Left colon (tissue), 2 donors: ENCODE measurements around the gene TIAM2. TPM values are rescaled to one million over a fixed set of nuclear protein-coding genes. Genes with fewer than 3 reads are reported as not detected.
"Not testable (repeated sequence)": the region's sequence is repeated elsewhere in the genome, so short reads cannot be mapped to it uniquely, and the experiment has no call there.

ENCODE experiments used
- ATAC-seq: fragments of 200-7000 bp; cut with Tn5 transposase; one replicate; pipeline ENCODE4 v1.9.1; 2020; ENCODE audit warnings: mild to moderate bottlenecking, moderate library complexity
- DNase-seq, 2 donors: peaks; one replicate each; pipeline ENCODE4 v3.0.0-alpha.2; 2020
- intact Hi-C, 2 donors: fragments of 100-400 bp; cut with DNase I in 1 of 2; cut with micrococcal nuclease in 1 of 2; formaldehyde crosslinking; loops; one replicate each; pipeline versions ENCODE4 v1.11.2 to v1.14.0; 2022; cut with DNase I, micrococcal nuclease
- total RNA-seq, 2 donors: library from RNA; stranded (reverse); fragmentation: NEBNext Ultra II Directional; extraction: Animal tissue kit (Norgen Biotek cat#: 25700); gene quantifications; one replicate each; pipeline ENCODE4 v1.2.1, GENCODE V29; 2021
- donor health status: DM: no; HTN: no; CAD: no.
- donor health status: DM: yes; HTN: yes; CAD: no.

Gene TIAM2
- total RNA-seq, 2 donors from 2014 or later: 5.9 to 6.2 TPM

DNA sequence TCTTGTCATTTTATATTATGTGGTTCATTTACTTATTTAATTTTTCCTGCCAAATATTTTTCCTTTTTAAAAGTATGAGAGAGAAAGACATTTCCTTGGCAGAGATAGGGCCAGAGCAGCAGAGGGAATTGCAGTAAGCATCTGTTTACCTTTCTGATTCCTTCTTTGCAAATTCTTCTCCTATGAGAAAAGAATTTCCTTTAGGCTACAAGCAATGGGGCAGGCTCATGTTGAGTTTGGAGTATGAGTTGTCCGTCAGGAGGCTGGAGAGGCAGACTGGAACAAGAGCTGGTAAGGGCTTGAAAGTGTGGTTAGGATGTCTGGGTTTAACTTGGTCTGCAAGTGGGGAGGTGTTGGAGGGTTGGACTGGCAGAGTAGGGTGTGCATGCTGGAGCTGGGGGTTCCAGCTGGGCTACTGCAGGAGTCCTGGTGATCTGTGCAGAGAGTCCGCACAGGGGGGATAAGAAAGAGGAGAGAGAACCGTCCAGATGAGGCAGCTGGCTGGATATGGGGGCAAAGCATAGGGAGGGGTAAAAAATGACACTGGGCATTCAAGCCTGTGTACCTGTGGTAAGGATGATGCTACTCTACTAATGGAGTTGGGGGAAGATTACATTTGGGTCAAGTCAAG, 19.7 kb downstream of the TIAM2 start:
- no peak for ATAC-seq
- no peak for DNase-seq
- intact Hi-C loops: no loop called here

DNA sequence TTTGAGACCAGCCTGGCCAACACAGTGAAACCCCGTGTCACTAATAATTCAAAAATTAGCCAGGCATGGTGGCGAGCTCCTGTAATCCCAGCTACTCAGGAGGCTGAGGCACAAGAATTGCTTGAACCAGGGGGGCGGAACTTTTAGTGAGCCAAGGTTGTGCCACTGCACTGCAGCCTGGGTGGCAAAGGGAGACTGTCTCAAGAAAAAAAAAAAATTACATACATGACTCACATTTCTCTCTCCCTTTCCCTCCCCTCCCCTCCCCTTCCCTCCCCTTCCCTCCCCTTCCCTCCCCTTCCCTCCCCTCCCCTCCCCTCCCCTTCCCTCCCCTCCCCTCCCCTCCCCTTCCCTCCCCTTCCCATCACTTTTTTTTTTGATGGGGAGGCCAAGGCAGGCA, 23.3 kb downstream of the TIAM2 start:
- DNase-seq, ATAC-seq, intact Hi-C loops: not testable (repeated sequence)

DNA sequence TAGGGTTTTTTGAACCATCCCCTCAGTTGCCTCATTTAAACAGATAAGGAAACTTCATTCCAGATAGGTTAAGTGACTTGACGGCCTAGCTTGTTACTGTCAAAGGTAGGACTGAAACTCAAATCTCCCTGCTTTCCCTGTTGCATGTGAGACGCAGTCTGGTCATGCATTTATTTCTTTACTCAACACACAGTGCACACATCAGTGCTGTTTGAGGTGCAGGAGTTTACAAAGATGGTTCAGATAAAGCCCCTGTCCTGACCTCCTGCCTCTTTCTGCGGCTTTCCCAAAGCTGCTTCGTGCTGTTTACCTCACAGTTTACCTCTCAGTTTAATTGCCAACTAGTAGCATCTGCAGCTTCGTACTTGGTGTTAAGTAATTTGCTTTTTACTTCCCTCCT, 26.6 kb downstream of the TIAM2 start:
- intact Hi-C loops: no loop called here
- ATAC-seq: no peak
- DNase-seq: no peak

DNA sequence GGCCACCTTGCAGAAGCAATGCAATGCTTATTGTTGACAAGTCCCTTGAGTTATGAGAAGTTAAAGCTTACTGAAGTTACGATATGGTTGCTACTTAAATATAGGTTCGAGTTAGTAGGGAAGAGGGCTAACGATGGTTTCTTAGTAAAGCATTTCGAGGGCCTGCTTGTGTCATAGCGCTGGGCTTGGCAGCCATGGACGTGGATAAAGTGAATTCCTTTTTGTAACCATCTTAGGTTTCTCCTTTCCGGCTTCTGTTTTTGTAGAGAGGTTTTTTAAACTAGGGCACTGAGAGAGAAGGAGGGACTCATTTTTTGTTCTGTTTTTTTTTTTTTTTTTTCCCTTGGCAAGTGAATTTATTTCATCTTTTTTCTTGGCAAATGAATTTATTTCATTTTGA, 27.6 kb downstream of the TIAM2 start:
- no peak for DNase-seq
- intact Hi-C loops: no loop called here
- no peak for ATAC-seq

DNA sequence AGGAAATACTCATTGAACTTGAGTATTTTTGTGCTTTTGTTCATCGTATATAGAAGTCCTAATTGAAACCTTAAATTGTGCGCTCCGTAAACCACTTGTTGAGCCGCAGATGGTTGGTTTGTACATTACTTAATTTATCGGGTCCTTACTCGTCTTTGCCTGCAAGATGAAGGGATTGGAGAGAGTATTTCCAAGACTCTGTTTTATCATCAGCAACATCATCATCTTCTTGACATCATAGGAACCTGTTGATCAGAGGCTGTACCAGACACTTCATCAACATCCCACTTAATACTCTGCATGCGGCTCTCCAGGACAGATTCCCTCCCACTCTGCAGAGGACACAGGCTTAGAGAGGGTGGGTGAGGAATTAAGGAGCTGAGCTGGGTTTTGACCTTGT, 28.6 kb downstream of the TIAM2 start:
- DNase-seq (no peak), ATAC-seq (no peak)
- intact Hi-C loops: no loop called here

DNA sequence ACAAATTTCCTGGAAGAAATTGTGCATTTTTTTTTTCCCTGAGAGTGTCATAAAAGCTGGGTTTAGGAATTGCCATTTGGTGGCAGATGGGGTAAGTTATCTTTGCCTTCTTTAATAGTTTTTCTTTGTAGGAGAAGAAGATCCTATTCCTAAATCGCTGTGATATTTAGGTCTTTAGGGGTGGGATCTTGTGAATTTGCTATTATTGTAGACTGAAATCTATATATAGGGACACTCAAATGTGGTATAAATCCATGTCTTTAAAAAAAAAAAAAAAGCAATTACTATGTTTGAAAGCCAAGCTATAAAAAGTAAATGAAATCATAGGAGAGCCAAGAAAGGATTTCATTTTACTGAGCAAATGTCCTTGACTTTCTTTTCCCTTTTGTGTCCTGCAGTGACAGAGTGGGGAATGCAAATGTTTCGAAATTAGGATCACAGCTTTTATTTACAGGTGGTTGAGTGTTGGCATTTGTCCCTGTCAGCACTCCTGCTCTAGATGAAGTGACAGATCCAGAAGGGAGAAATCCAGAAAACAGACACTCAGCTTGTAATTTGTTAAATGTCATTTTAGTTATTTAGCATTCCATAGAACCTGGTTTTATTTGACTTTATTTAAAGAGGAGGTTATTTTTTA, 29.4 kb downstream of the TIAM2 start:
- ATAC-seq (no peak), DNase-seq (no peak)
- intact Hi-C loops: no loop called here

DNA sequence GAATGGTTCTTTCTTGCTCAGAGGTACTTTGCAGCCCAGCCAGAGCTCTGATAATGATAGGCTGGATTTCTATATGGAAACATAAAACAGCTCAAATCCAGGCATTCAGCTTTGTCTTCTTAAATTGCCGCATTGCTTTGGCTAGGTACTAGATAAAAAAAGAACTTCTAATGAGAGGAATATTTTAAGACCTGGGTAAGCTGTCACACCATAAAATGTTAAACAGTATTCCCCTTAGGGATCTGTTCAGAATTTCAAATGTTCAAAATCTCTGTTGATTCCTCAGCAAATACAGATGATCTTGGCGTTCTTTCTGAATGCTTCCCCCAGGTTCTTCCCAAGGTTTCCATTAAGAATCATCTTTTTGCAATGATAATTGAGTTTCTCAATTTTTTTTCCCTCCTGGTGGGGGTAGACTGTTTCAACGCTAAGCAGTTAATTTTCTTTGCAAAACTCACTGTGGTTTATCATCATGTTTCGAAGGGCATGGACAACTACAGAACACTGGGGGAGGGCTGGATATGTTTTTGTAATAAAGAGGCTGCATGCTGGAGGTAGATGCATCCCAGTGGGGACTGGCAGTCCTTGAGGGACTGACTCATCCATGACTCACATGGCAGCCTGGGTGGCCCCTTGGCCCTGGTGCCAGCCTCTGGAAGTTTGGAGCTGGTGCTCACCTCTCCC, 31.0 kb downstream of the TIAM2 start:
- intact Hi-C loops: no loop called here
- no peak for DNase-seq
- ATAC-seq: no peak

DNA sequence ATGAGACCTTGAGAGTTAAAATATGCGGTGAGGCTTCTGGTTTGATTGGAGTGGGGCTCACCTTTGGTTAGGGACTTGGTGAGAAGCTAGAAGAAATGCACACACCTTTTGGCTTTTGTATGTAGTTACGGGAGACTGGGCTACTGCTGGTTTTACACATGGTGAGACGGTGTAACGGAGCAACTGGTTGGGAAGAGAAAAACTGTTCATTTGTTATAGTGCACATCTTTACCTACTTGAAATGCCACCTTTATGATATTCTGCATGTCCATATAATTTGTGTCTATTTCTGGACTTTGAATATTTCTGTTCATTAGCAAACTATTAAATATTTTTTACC, 31.6 kb downstream of the TIAM2 start:
- no peak for ATAC-seq
- no peak for DNase-seq
- intact Hi-C loops: no loop called here

DNA sequence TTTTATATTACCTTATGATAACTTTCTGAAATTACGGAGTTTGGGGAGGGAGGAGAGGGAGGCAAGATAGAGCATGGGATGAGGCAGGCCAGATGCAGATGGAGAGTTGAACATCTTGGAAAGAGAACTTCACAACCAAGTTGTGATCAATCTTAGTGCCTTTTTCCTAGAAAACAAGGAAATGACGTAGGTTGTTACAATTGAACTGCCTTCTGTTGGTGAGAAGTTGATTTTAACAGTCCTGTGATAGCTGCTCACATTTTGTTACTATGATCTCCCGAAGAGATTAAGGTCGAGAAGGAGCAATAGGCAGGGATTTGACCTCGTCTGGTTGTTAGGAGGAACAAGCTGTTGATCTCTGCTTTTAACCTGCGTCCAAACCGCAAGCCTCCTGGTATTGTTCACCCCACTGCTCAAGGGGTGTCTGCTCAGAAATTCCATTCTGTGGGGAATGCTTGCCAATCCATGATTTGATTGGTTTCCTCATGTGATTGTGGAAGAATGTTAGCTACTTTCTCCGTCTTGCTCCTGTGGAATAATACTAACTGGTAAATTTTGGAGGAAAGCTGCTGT, 35.1 kb downstream of the TIAM2 start:
- ATAC-seq: no peak
- intact Hi-C loops: no loop called here
- DNase-seq: no peak

DNA sequence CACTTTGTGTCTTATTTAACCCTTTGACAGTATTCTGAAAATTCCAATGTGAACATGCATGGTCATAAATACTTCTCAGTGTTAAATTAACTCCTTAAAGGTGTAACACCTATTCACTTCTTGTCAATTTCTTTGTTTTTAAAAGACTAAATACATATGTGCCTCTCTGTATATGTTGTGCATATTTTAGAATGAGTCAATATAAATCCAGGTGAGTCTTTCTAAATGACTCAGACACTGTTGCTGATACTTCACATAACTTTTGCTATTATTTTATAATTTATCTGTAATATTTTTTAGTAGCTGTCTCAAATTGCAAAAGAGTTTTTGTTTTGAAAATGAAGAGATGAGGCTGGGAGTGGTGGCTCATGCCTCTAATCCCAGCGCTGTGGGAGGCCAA, 36.0 kb downstream of the TIAM2 start:
- DNase-seq (no peak), ATAC-seq (no peak)
- intact Hi-C loops: no loop called here

DNA sequence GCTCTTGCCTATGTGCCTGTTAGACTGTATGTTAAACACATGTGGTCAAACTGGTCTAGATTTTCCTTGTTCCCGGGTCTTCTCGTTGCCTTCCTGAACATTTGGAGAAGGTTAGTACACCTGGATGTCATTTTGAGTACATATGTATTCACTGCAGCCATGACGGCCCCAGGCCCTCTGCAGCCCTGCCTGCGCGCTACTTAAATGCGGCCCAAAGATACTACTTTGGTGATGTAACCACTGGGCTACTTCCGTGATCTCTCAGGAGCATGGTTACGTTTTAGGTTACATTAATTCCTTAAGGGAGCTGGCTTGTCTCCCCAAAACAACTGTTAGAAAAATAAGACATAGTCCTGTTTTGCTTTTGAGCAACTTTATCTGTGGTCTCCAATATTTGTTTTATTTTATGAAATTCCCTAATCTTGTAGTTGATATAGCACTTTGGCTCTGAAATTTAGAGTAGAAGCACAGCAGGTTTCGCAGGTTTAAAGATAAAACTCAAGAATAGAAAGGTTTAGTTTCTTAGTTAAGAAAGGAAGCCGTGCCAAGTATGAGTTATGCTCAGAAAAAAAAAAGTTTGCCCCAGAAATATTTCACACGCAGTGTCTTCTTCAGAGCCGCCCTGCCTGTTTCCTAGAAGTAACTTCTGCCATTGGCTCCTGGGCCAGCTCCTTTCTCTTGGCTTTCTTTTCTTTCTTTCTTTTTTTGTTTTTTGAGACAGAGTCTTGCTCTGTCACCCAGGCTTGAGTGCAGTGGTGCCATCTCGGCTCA, 38.1 kb downstream of the TIAM2 start:
- intact Hi-C loops: no loop called here
- no peak for ATAC-seq
- DNase-seq: no peak

DNA sequence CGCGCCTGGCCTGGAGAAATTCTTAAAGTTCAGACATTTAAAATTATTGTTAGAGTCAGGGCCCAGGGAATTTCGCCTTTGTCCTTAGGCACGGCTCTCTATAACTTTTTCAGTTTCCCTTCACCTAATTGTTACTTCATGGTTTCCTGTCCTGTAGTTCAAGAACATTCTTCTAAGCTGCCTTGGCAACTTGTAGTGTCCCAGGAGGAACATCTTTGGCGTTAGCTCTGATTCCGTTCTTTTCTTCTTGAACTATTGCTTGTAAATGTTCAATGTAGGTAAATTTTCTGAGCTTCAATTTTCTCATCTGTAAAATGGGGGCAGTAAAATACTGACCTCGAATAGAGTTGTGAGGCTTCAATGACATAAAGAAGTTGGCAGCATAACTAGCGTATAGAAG, 41.8 kb downstream of the TIAM2 start:
- ATAC-seq (no peak), DNase-seq (no peak)
- intact Hi-C loops: no loop called here

DNA sequence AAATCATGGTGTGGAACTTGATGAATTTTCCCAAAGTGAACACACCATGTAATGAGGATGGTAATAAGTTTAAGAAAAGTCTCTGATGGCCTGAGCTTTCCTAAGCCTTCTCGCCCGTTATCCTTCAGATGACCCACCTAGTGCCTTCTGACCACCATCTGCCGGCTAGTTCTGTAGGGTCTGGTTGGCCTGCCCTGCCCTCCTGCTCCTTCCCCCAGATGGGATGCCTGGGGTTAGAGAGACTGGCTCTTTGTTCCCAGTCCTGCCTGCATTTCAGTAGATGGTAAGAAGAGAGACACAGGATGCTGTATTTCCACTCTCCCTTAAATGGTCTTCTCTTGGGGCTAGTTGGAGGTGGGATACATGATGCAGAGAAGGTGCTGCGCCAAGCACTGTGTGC, 43.0 kb downstream of the TIAM2 start:
- intact Hi-C loops: no loop called here
- no peak for ATAC-seq
- DNase-seq: no peak

DNA sequence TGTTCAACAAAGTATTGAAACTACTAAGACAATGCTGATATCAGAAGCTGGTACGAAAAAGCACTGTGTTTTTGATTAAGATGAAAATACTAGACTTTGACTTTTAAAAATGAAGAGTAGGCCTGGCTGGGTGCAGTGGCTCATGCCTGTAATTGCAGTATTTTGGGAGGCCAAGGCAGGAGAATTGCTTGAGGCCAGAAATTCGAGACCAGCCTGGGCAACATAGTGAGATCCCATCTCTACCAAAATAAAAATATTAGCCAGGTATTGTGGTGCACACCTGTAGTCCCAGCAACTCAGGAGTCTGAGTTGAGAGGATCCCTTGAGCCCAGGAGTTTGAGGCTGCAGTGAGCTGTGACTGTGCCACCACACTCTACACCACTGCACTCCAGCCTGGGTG, 43.4 kb downstream of the TIAM2 start:
- ATAC-seq (no peak), DNase-seq (no peak)
- intact Hi-C loops: no loop called here

DNA sequence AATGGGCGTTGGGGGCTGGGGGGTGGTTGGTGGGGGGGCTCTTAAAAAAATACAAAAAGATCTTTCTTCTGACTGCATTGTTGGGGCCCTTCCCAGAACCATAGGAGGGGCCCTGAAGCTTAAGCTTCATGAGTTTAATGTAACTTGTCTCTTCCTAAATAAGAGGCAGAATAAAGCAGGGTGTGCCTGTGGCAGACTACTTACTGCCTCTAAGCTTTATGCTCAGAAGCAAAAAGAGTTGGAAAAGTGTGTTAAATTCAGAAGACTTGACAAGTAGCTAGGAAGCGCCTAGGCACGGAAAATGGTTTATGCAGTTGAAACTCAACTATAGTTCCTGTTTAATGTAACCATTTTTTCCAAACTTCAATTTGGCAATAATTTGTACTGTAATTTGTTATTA, 44.5 kb downstream of the TIAM2 start:
- DNase-seq: no peak
- intact Hi-C loops: no loop called here
- ATAC-seq: no peak

DNA sequence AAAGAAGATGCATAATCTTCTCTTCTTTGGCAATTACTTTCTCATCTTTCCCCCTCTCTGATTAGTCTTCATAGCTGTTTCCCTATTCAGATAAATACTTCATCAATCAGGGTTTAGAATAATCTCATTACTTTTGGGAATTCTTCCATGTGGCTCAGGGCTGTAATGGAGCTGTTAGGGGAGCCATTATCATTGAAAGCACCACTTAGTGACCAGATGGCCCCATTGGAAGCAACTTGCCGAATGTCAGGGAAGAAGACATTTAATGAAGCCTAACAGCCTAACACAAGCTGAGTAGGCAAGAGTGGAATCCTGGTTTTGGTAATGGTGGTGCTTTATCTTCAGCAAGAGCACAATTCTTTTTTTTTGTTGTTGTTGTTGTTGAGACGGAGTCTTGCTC, 45.0 kb downstream of the TIAM2 start:
- ATAC-seq: no peak
- DNase-seq: no peak

DNA sequence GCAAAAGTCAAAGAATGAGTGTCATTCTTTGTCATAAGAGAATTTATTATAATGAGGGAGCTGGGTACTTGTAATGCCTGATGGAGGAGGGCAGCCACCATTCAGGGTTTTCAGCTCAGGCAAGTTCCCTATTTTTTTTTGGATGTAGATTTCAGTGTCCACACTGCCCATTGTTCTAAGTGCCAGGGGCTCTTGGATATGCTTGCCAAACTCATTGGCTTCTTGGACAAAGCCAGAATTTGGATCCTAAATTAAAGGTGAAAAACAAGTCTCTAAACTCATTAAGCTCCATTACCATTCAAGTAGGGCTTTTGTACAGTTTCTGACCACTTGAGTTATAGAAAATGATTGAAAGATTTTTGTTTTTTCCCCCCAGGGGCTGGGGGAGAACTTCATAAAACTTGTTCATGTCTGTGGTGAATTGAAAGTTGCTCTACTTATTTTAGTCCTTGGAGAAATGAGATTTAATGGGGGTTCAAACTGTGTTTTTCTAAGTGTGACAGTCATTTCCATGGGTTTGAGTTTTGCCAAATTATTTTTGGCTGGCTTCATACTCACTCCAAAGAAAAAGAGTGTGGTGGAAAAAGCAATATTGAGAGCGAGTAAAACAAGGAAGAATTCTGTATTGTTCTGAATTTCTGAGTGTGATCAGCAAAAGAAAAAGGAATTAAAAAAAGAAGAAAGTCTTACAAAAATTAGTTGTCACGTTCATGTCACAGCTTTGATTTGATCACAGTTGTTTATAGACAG, 46.0 kb downstream of the TIAM2 start:
- ATAC-seq: no peak
- intact Hi-C loops: no loop called here
- DNase-seq: no peak

More for the DNA sequence above, 45.0 kb downstream of the TIAM2 start:
- intact Hi-C loops: no loop called here

DNA sequence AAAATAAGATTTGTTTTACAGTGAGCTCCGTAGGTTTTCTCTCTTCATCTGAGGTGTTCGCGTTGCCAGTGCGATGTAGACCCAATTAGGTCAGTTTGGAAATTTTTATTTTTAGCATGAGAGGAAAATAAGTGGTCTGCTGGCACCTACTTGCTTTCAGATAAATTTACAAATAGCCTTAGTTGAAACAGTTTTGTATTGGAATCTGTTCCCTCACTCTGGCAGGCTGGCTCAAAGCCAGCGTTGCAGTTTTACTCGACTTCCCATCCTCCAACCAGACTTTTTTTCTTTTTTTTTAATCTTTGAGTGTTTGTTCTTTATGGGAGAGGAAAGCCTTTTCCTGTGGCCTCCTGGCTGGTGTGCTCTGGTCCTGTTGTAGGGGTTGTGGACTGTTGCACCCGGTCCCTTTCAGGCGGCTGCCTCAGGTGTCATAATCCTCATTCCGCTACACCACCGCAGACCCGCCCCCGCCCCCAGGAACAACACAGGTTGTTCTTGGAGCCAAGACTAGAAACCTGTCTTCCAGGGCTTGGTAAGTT, 46.7 kb downstream of the TIAM2 start:
- DNase-seq (no peak), ATAC-seq (no peak)
- intact Hi-C loops: no loop called here

DNA sequence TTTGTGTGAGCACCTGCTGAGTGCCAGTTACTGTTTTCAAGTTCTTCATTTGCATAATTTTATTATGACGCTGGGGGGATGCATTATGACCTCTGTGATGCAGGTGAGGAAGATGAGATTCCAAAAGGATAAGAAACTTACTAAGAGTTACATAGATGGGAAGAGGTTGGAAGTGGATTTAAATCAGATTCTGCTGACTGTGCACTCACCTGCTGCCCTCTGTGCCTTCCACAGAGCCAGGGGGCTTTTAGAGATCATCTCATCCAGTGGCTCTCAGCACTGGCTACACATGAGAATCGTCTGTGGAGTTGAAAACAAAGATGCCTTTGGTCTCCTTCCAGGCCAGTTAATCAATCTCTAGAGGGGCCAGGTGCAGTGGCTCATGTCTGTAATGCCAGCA, 47.9 kb downstream of the TIAM2 start:
- DNase-seq: no peak
- intact Hi-C loops: no loop called here
- no peak for ATAC-seq
